MM.1S (cell line): ENCODE data around the gene BRICD5.

ENCODE experiments used
- EZH2 ChIP-seq: fragments of 300-600 bp; sonication (generic); optimal IDR thresholded peaks from 2 replicates; pipeline ENCODE3; 2017; ENCODE audit warnings: low read depth, mild to moderate bottlenecking, antibody characterized with exemption, low read length, mixed read lengths
- TF ChIP-seq, protein P1 (sequence below): fragments of 300-600 bp; sonication (generic); IDR thresholded peaks from 2 replicates; pipeline ENCODE4 v1.5.1; 2016; ENCODE audit warnings: antibody characterized with exemption, low read length, mixed read lengths

GRCh38 chr16:2186064-2186463 lies 24.6 kb downstream of the BRICD5 start:
- TF ChIP-seq, protein P1, sequence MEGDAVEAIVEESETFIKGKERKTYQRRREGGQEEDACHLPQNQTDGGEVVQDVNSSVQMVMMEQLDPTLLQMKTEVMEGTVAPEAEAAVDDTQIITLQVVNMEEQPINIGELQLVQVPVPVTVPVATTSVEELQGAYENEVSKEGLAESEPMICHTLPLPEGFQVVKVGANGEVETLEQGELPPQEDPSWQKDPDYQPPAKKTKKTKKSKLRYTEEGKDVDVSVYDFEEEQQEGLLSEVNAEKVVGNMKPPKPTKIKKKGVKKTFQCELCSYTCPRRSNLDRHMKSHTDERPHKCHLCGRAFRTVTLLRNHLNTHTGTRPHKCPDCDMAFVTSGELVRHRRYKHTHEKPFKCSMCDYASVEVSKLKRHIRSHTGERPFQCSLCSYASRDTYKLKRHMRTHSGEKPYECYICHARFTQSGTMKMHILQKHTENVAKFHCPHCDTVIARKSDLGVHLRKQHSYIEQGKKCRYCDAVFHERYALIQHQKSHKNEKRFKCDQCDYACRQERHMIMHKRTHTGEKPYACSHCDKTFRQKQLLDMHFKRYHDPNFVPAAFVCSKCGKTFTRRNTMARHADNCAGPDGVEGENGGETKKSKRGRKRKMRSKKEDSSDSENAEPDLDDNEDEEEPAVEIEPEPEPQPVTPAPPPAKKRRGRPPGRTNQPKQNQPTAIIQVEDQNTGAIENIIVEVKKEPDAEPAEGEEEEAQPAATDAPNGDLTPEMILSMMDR, result no peak
- no peak for TF ChIP-seq EZH2
